Ovary (tissue), 3 donors: Measurements from ENCODE around the gene CPSF4.

ENCODE experiments used
- POLR2A ChIP-seq: fragments of 450-650 bp; IDR thresholded peaks from one replicate; pipeline ENCODE4 v1.6.1; 2017; ENCODE audit warnings: antibody characterized with exemption, mild to moderate bottlenecking, moderate library complexity
- TF ChIP-seq, protein P1 (sequence below), 3 donors: fragments of 450-650 bp in 2 of 3; fragments of 200-600 bp in 1 of 3; IDR thresholded peaks; one replicate each; pipeline versions ENCODE4 v1.5.1 to v1.8.0; 2016 to 2022; ENCODE audit warnings: antibody characterized with exemption in 3 of 3, mild to moderate bottlenecking in 1 of 3
- donor health status: DM: no; HTN: no; CAD: no.

DNA sequence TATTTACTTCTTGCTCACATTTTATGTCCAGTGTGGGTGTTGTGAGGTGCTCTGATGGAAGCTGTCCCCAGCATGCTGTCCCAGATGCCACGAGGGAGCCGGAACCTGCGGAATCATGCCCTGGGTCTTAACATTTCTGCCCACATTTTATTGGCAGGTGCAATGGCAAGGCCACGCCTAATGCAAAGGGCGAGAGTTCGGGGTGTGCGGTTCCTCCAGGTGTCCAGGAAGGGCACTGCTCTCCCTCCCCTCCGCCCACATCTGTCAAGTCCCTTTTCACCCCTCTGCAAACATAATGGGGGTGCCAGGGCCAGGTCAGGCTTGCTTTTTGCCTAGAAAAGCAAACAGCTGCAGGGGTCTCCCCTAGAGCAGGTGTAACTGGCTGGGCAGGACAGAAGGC lies 46.7 kb upstream of the CPSF4 start:
- TF ChIP-seq, protein P1, sequence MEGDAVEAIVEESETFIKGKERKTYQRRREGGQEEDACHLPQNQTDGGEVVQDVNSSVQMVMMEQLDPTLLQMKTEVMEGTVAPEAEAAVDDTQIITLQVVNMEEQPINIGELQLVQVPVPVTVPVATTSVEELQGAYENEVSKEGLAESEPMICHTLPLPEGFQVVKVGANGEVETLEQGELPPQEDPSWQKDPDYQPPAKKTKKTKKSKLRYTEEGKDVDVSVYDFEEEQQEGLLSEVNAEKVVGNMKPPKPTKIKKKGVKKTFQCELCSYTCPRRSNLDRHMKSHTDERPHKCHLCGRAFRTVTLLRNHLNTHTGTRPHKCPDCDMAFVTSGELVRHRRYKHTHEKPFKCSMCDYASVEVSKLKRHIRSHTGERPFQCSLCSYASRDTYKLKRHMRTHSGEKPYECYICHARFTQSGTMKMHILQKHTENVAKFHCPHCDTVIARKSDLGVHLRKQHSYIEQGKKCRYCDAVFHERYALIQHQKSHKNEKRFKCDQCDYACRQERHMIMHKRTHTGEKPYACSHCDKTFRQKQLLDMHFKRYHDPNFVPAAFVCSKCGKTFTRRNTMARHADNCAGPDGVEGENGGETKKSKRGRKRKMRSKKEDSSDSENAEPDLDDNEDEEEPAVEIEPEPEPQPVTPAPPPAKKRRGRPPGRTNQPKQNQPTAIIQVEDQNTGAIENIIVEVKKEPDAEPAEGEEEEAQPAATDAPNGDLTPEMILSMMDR (IDR thresholded peaks at IDR 0.05), result no peak
- TF ChIP-seq POLR2A, result no peak
